DMS79 (cell line): ENCODE data around the gene ADAM23.
"Not testable (repeated sequence)": the region's sequence is repeated elsewhere in the genome, so short reads cannot be mapped to it uniquely, and the experiment has no call there.

Source experiments
- DNase-seq: peaks from one replicate; lab custom pipeline; 2025; lab: John Stamatoyannopoulos, UW

The ADAM23 gene, protein sequence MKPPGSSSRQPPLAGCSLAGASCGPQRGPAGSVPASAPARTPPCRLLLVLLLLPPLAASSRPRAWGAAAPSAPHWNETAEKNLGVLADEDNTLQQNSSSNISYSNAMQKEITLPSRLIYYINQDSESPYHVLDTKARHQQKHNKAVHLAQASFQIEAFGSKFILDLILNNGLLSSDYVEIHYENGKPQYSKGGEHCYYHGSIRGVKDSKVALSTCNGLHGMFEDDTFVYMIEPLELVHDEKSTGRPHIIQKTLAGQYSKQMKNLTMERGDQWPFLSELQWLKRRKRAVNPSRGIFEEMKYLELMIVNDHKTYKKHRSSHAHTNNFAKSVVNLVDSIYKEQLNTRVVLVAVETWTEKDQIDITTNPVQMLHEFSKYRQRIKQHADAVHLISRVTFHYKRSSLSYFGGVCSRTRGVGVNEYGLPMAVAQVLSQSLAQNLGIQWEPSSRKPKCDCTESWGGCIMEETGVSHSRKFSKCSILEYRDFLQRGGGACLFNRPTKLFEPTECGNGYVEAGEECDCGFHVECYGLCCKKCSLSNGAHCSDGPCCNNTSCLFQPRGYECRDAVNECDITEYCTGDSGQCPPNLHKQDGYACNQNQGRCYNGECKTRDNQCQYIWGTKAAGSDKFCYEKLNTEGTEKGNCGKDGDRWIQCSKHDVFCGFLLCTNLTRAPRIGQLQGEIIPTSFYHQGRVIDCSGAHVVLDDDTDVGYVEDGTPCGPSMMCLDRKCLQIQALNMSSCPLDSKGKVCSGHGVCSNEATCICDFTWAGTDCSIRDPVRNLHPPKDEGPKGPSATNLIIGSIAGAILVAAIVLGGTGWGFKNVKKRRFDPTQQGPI

DNA sequence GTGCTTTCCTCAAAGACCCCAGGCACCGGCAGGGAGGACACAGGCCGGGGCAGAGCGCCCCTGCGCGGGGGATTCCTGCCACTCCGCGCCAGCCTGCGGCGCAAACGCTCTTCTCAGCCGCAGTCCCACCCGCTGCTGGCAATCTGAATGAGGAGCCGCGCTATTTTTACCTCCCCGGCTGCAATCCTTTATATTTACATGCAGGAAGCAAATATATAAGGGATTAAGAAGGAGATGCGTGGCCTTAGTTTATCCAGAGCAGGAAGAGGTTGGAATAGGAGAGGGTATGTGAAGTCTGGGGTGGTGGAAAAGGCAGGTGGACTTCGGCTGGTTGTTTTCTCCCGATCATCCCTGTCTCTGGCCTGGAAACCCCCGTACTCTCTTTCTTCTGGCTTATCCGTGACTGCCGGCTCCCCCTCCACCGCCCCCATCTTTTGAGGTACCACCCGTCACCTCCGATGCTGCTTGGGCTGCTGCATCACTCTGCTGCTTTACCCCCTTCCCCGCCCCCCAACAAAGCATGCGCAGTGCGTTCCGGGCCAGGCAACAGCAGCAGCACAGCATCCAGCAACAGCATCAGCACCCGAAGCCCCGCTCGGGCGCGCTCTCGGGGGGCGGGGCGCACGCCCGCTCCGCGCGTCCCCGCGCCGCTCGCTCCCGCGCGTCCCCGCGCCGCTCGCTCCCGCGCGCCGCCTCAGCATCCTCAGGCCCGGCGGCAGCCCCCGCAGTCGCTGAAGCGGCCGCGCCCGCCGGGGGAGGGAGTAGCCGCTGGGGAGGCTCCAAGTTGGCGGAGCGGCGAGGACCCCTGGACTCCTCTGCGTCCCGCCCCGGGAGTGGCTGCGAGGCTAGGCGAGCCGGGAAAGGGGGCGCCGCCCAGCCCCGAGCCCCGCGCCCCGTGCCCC, at the start of gene ADAM23:
Gene ADAM23, plus strand, starts transcription at position 700 of the 902 bp plus-strand sequence. CDS start 335 bp downstream, outside the sequence.
- peak; percentile 43 for DNase-seq

DNA sequence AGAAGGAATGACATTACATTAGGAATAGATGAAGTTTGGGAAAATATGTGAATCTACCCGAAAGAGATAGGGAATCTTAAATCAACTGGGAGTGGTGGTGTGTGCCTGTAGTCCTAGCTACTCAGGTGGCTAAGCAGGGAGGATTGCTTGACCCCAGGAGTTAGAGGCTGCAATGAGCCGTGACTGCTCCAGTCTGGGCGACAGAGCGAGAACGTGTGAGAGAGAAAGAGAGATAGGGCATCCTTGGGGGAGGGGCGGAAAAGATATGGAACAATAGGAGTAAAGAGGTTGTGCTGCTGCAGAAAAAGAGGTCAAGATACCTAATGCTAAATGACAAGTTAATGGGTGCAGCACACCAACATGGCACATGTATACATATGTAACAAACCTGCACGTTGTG, 47.1 kb upstream of the ADAM23 start:
- DNase-seq = no peak

DNA sequence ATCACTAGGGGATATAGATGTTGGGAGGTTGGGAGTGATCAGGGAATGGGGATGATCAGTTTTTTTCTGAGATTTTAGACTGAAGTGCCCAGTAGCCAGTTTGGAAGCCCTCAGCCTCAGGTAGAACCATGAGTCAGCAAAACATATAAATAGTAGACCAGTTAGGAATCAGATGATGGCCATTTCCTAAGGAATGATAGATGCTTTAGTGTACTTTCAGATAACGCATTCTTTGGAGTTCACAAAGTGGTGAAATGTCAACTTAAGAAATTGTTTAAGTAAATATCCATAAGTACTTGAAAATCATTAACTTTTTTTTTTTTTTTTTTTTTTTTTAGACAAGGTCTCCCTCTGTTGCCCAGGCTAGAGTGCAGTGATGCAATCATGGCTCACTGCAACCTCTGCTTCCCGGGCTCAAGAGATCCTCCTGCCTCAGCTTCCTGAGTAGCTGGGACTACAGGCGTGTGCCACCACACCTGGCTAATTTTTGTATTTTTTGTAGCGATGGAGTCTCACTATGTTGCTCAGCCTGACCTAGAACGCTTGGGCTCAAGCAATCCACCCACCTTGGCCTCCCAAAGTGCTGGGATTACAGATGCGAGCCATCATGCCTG, 40.3 kb upstream of the ADAM23 start:
- DNase-seq = not testable (repeated sequence)

DNA sequence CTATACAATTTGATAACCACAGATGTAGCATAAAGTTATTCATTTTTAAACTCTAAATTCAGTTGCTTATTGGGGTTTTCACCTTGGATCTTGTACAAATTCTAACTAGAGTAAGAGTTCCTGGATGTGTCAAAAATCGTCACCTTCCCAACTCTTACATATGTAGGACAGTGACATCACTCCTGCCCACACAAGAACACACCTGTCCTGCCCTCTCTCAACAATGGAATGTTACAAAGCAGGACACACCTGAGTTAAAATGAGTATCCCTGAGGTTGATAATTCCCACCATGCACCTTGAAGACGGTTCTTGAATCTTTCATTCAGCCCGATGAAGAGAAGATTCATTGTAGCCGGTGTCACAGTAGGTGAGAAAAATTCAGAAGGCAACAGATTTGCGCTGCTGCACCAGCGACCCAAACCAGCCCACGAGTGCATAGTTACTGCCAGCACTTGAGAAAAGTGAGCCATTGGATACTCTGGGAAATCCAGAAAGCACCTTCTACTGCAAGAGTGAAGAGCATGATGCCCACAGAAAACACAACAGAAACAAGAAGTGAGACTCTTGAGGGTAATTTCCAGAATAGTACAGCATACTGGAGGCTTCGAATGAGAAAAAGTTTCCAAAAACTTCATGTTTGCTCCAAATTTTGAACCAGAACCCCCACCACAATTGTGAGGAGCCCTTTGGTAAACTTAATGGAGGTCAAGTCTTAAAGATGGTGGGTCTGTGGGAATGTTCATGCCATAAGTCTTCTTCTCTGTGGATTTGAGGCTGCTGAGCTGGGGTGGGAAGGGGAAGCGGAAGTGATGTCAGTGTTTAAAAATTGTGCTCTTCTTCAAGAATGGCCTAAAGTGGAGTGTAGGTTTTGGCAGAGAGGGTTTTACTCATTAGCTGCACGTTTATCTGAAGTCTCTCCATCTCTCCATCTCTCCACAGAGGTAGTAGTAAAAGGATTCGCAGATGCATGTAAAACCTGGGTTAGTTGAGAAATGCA, 34.7 kb upstream of the ADAM23 start:
- no peak for DNase-seq

DNA sequence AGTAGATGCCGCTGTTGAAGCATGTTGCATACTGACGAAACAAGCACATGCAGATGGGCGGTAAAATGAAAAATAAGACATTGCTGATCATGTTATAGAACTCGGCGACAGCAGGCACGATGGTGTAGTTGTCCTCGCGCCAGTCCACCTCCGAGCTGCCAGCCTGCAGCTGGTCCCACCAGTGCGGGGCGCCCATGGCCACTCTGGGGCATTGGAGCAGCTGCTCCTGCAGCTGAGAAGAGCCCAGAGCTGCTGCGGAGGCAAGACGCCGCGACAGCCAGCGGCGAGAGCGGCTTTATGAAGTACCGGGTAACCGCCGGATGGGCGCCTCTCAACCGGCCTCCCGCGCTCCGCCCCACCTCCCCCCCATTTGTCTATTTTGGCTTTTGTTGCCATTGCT, 32.6 kb upstream of the ADAM23 start:
- no peak for DNase-seq

DNA sequence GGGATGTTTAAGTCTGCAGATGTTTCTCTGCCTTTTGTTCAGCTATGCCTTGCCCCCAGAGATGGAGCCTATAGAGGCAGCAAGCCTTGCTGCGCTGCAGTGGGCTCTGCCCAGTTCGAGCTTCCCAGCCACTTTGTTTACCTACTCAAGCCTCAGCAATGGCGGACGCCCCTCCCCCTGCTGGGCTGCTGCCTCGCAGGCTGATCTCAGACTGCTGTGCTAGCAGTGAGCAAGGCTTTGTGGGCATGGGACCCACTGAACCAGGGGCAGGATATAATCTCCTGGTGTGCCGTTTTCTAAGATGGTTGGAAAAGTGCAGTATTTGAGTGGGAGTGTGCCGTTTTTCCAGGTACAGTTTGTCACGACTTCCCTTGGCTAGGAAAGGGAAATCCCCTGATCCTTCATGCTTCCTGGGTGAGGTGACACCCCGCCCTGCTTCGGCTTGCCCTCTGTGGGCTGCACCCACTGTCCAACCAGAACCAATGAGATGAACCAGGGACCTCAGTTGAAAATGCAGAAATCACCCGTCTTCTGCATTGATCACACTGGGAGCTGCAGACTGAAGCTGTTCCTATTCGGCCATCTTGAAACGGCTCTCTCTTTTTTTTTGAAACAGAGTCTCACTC, 27.6 kb upstream of the ADAM23 start:
- DNase-seq = no peak

DNA sequence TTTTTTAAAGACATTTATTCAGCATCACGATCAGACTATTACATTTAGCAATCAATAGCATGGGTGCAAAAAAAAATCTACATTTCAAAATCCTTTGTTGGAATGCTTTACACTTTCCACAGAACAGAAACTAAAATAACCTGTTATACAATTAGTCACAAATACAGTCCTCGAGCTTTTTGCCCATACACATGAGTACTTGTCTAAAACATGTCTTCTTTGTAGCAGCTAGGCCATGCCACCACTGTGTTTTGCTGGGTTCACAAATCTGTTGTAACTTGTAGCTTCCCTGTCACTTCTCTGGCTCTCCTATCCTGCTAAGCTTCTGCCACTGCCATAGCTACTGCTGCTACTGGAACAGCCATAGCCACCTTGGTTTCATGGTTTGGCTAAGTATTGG, 24.4 kb upstream of the ADAM23 start:
- no peak for DNase-seq

DNA sequence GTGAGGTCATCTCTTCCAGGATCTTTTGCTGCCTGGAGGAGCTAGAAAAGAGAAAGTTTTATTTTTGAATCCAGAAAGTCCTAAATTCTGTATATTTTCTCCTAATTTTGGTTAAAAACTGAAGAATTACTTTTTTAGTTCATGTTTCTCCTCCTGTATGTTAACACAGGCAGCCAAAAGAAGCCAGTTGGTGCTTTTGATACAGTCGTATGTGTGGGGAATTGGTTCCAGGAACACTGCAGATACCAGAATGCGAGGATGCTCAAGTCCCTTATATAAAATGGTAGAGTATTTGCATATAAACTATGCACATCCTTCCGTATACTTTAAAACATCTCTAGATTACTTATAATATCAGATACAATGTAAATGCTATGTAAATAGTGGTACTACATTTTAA, 22.6 kb upstream of the ADAM23 start:
- no peak for DNase-seq

DNA sequence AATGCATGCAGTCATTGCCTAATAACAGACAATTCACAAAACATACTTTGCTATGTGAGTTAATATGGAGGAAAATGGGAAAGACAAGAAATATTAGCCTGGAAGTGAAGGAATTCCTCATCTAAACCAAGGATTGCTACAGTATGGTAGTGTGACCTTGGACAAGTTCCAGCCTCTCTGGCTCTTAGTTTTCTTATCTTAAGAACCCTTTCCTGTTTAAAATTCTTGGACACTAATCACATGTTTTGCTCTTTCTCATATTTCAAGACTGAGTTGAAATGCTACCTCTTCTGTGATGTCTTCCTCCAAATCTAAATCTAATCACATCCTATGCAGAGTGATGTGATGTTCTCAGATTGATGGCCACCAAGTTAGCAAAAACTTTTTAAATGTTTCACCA, 20.8 kb upstream of the ADAM23 start:
- DNase-seq = no peak

DNA sequence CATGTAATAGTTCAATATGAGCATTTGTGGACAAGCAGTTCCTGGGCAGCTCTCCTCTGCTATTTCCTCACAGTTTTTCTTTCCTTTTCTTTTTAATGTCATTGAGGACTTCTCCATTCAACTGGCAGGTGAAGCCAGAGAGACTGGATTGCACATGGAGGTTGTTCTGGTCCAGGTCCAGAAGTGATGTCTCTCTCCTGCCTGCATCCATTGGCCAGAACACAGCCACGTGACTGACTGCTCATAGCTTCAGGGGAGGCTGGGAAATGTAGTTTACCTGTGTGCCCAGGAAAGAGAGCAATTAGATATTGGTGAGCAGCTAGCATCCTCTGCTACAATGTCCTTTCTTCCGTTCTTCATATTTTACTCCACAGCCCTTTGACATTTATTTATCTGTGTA, 20.2 kb upstream of the ADAM23 start:
- no peak for DNase-seq

DNA sequence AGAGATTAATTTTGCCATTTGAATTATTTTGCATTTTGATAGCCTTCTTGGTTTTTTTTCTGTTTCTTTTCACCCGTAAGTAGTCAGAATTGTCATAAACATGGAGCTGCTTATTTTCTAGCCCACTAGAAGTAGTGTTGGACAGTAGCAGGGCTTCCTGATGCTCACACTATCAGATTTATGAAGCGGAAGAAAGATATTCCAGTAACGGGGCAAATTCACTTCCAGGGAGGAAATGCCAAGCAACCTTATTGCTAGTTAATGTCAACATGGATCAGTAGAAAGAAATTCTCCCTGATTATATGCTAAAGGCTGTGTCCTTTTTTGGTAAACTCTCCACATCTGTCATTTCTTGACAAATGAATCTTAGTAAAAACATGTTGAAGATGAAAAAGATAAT, 19.2 kb upstream of the ADAM23 start:
- no peak for DNase-seq

DNA sequence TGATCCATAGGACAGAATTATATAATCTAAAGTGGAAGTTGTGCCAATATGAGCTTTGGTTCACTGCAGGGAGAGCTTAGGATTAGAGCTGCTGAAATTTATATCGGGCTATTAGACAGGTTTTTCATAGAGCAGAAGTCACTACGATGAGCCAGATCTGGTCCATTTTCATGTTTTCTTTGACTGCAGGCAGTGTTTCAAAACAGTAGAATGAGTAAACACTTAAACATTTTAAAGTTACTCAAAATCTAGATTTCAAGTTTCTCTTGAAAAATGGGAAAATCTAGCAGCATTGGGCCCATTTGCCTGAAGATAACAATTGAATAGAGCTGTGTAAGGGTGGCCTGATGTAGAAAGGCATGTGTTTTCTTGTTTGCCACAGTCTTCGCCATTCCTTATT, 14.5 kb upstream of the ADAM23 start:
- DNase-seq = no peak

DNA sequence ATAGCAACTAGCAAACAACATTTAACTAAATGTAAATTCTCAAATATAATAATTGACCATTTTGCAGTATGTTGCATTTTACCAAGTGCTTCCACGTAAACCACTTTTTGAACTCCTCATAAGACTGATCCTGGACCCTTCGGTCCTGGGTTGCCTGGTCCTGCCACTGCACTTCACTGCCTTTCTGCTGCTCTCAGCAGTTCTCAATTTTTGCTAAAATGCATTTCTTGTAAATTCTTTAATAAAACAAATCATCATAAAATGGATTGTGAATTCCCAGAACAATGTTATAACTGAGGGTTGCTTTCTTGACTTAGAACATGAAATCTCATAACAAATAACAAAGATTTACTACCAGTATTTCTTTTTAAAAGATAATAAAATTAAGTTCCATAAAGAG, 12.9 kb upstream of the ADAM23 start:
- DNase-seq = no peak

DNA sequence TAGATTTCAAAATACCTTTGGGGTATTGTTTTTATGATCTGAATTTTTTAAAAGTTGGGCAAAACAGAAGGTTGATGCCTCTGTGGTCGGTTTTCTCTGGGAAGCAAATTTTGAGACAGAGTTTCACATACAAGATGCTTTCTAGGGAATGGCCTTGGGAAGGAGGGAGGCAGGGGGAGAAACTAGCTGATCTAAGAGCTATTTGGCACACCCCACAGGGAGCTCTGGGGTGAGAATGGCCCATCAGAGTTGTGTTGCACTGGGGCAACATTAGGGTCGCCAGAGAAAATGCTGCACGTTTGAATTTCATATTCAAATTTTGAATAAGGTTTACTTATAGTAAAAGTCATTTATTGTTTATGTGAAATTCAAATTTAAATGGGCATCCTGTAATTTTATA, 11.9 kb upstream of the ADAM23 start:
- DNase-seq = no peak

DNA sequence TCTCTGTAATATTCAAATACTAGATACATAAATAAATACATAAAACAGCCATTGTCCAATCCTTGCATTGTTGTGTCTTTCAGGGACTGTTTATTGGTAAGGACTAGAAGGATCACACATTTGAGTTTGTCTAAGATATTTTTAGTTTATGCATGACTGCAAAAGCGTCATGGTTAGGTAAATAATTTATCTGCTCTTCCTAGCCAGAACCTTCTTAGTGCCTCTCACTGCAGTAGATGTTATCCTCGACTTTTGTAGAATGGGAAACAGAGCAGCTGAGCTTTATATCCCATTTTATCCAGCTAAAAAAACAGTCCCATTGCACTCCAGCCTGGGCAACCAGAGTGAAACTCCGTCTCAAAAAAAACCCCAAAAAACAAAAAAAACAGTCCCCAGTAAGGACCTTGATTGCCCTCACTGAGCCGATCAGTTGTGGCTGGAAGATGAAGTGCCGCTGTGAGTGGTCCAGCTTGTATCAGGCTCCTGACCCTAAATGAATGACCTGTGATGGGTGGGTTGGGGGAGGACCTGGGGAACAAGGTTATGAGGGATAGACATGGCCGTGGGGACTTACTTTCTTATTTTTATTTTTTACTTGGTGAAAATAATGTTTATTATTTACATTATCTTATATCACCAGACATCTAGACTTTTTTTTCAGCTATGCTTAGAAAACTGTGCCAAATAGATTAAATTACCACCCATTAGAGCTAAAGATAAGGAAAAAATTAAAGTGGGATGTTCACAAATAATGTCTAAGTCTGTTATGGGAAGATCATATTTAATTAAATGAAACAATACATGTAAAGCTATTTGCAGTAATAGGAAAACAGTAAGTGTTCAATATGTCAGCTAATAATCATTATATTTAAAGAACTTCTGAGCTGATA, 10.9 kb upstream of the ADAM23 start:
- no peak for DNase-seq

DNA sequence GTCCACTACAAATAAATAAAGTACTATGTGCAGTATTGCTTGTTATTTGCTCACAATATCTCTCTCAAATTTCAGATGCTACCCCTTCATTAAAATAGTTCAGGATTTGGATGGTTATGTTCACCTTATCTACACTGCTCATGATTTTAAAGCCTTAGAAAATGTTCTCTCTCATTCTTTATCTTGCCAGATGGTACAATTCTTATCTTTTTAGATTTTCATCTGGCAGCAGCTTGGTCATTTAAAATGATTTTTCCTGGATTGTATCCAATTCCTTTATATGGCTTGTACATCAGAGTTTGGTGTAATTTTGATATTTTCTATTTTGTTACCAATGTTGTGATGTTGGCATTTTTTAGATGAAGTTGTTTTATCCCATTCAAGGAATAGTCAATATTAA, 10.1 kb upstream of the ADAM23 start:
- DNase-seq = no peak

DNA sequence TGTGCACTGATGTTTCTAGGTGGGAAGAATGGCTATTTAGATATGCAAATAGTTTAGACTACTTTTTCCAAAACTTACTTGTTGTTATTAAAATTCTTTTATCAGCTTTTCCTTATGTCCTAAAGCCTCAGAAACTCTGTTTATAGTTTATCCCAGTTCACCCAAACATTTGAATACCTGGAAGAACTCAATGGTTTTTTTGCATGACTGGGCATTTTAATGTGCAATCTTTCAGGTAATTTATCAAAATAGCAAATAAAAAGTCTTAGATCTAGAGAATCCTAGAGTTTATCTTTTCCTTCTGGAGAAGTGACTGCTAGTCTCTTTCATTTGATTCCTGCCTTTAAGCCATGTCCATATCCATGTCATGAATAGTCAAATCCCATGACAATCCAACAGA, 9.6 kb upstream of the ADAM23 start:
- no peak for DNase-seq

DNA sequence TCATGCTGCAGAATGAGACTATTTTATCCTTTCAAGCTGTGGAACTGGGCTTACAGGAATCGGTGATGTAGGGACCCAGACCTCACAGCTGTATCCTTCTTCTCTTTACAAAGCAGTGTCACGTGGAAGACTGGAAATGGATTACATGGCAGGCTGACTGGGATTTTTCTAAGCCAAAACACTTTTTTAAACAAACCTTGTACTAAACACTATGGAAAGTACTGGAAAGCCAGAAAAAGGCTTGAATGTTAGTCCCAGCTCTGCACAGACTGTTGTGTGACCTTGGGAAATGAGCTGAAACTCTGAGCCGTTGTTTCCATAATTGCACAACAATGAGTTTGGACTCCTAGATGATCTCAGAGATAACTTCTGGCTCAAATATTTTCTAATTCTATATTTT, 7.6 kb upstream of the ADAM23 start:
- no peak for DNase-seq

DNA sequence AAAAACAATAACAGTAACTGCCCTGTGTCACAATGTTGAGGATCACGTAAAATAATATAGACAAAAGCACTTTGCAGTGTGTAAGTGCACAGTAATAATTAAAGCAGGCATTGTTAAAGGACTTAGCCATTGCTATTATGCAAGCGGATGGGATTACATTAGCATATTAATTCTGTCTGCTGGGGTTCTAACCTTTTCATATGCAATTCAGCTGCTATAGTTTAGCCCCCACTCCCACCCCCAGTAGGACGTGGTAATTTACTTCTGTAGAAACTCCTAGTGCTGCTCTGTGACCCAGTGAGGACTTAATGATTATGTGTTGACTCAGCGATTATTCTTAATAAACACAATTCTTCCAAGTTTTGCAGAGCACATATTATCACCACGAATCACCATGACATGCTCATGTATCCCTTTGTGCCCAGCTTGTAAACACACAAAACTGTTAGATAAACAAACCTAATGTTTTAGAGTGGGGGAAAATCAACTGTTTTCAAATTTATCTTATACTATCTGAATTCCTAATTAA, 5.1 kb upstream of the ADAM23 start:
- no peak for DNase-seq
